ENCODE measurements around the gene TBX4. TPM values are rescaled to one million over a fixed set of nuclear protein-coding genes. Genes with fewer than 3 reads are reported as not detected.

Gene TBX4
- total and polyA plus RNA-seq, 9 of the 15 experiments (the other 6 are each of a cell fraction or from before 2014, with no cell fraction given): not detected

GRCh38 chr17:61448042-61448441, 4.2 kb upstream of the TBX4 start:
- in situ Hi-C loops (cut with MboI): loop anchor here (25.0 kb wide), 1 partner anchor 664 kb away; no protein-coding TSS in a partner anchor
- no TSS peak for BruUV-seq (replicated peaks)
- DNase-seq (ENCODE audit: extremely low read depth in 1 of 4, low spot score in 3 of 4) (no peak), FAIRE-seq (no peak), ATAC-seq (no peak)
- WGBS (ENCODE audit: insufficient coverage, low coverage, missing lambda C conversion rate): 0% methylated on average over 2 of the region's 2 CpGs
- intact Hi-C loops (cut with micrococcal nuclease): no loop called here
- Histone ChIP-seq H4K20me1 (replicated peaks; ENCODE audit: control insufficient read depth, insufficient read depth, low read length) (no peaks in the 10 kb centered on the region), H3K4me2 (ENCODE audit: insufficient read depth, low read length) (no peak overlapping the region), H3K27me3 (ENCODE audit: control insufficient read depth in 2 of 2, insufficient read depth in 2 of 2, low read length in 2 of 2) (peaks cover 16 to 41% of the 10 kb centered on the region in 2 experiments; a peak in 4 of 5 replicates), H3K4me3 (no peak overlapping the region), H3K9me1 (ENCODE audit: control insufficient read depth, insufficient read depth, low read length) (no peaks in the 10 kb centered on the region), H3K79me2 (ENCODE audit: control insufficient read depth, insufficient read depth, low read length) (no peaks in the 10 kb centered on the region), H3K27ac (ENCODE audit: extremely low read depth, low read depth, low read length) (no peak overlapping the region), H3K9ac (ENCODE audit: insufficient read depth in 1 of 2, low read depth in 2 of 2, low read length in 2 of 2) (no peak overlapping the region), H3K4me1 (replicated peaks in 1 of 2; ENCODE audit: control insufficient read depth in 2 of 2, insufficient read depth in 2 of 2, low read length in 2 of 2) (peaks cover 3 to 25% of the 10 kb centered on the region in 2 experiments; a peak in 3 of 5 replicates), H2AFZ (ENCODE audit: low read depth, low read length) (no peak overlapping the region), H3K36me3 (ENCODE audit: control insufficient read depth, insufficient read depth, low read length) (no peaks in the 10 kb centered on the region), H3K9me3 (replicated peaks; ENCODE audit: control insufficient read depth, insufficient read depth, low read depth, low read length) (no peaks in the 10 kb centered on the region)
- ChIA-PET POLR2A (no interaction called here), CTCF (ENCODE audit: low intra/inter-chr PET ratio) (no interaction called here)
- TF ChIP-seq ZBTB11 (CRISPR knock-in tag; IDR thresholded peaks at IDR 0.05) (peak in 1 of 3 experiments; percentile 76; a peak in 1 of 6 replicates), HDAC8 (tag; IDR thresholded peaks at IDR 0.05) (no peak)

Measured in K562 (cell line).